Sigmoid colon (tissue), 4 donors: ENCODE measurements around the gene PDS5A.

Experiments used
- EP300 ChIP-seq, 4 donors: sonication (generic); formaldehyde crosslinking; IDR thresholded peaks; one replicate each; pipeline ENCODE4 v1.6.1; 2017; ENCODE audit warnings: antibody characterized with exemption in 4 of 4
- POLR2A ChIP-seq, 2 donors: fragments of 450-650 bp; IDR thresholded peaks; one replicate each; pipeline ENCODE4 v1.6.1; 2016; ENCODE audit warnings: antibody characterized with exemption in 2 of 2, mild to moderate bottlenecking in 2 of 2, moderate library complexity in 2 of 2
- POLR2AphosphoS5 ChIP-seq, 4 donors: sonication (generic); formaldehyde crosslinking; IDR thresholded peaks; one replicate each; pipeline ENCODE4 v1.6.1; 2017; ENCODE audit warnings: antibody characterized with exemption in 4 of 4
- TF ChIP-seq, protein P1 (sequence below), 4 experiments: fragments of 450-650 bp in 3 of 4; fragments of 200-600 bp in 1 of 4; IDR thresholded peaks; one replicate each; pipeline ENCODE4 v1.5.1; 2016 to 2019; ENCODE audit warnings: antibody characterized with exemption in 4 of 4, mild to moderate bottlenecking in 3 of 4, moderate library complexity in 2 of 4

DNA sequence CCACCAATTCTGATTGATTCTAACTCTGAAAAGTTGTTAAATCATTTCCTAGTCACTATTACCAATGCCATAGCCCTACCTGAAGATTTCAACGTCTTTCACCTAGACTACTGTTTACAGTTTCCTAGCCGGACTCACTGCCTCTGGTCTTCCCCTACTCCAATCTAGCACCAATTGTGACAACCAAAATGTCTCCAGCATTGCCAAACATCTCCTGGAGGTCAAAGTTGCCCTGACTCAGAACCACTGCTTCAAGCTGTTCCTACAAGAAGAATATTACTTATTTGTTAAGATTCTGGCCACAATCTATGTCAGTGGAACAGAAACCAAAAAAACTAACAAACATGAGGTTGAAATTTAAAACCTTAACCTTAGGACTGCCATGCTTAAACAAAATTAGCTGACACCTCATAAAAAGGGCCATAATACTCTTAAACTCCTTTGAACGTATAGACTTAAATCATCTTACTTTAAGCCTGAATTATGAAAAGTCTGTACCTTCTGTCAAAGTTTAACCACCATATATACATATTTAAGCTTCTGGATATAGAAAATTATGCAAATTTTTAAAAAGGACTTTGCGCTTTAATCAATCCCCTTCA lies 2.1 kb downstream of the PDS5A start:
- TF ChIP-seq, protein P1, sequence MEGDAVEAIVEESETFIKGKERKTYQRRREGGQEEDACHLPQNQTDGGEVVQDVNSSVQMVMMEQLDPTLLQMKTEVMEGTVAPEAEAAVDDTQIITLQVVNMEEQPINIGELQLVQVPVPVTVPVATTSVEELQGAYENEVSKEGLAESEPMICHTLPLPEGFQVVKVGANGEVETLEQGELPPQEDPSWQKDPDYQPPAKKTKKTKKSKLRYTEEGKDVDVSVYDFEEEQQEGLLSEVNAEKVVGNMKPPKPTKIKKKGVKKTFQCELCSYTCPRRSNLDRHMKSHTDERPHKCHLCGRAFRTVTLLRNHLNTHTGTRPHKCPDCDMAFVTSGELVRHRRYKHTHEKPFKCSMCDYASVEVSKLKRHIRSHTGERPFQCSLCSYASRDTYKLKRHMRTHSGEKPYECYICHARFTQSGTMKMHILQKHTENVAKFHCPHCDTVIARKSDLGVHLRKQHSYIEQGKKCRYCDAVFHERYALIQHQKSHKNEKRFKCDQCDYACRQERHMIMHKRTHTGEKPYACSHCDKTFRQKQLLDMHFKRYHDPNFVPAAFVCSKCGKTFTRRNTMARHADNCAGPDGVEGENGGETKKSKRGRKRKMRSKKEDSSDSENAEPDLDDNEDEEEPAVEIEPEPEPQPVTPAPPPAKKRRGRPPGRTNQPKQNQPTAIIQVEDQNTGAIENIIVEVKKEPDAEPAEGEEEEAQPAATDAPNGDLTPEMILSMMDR (IDR thresholded peaks at IDR 0.05) = no peak
- TF ChIP-seq POLR2AphosphoS5 (IDR thresholded peaks at IDR 0.05) (no peak), POLR2A (IDR thresholded peaks at IDR 0.05) (no peak), EP300 (IDR thresholded peaks at IDR 0.05) (no peak)
